Uterus (tissue), 2 donors: ENCODE results near the gene SNX9.

Source experiments
- POLR2A ChIP-seq, 2 donors: fragments of 450-650 bp; IDR thresholded peaks; one replicate each; pipeline ENCODE4 v1.6.1; 2016; ENCODE audit warnings: antibody characterized with exemption in 2 of 2, mild to moderate bottlenecking in 1 of 2, moderate library complexity in 1 of 2
- TF ChIP-seq, protein P1 (sequence below), 4 experiments: fragments of 200-600 bp in 2 of 4; fragments of 450-650 bp in 2 of 4; sonication (generic) in 2 of 4; IDR thresholded peaks; one replicate each; pipeline ENCODE4 v1.5.1; 2016 to 2019; ENCODE audit warnings: antibody characterized with exemption in 4 of 4, mild to moderate bottlenecking in 2 of 4, moderate library complexity in 1 of 4

DNA sequence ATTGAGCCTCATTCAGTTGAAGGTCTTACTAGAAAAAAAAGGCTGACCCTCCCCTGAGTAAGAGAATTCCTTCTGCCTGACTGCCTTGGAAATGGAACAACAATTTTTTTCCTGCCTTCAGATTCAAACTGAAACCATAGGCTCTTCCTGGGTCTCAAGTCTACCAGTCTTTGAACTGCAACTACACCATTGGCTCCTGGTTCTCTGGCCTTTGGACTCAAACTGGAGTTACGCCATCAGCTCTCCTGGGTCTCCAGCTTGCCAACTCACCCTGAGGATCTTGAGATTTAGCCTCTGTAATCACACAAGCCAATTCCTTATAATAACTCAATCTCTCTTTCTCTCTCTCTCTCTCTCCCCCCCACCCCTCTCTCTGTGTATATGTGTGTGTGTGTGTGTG lies 36.0 kb upstream of the SNX9 start:
- no peak for TF ChIP-seq POLR2A (IDR thresholded peaks at IDR 0.05)
- TF ChIP-seq, protein P1, sequence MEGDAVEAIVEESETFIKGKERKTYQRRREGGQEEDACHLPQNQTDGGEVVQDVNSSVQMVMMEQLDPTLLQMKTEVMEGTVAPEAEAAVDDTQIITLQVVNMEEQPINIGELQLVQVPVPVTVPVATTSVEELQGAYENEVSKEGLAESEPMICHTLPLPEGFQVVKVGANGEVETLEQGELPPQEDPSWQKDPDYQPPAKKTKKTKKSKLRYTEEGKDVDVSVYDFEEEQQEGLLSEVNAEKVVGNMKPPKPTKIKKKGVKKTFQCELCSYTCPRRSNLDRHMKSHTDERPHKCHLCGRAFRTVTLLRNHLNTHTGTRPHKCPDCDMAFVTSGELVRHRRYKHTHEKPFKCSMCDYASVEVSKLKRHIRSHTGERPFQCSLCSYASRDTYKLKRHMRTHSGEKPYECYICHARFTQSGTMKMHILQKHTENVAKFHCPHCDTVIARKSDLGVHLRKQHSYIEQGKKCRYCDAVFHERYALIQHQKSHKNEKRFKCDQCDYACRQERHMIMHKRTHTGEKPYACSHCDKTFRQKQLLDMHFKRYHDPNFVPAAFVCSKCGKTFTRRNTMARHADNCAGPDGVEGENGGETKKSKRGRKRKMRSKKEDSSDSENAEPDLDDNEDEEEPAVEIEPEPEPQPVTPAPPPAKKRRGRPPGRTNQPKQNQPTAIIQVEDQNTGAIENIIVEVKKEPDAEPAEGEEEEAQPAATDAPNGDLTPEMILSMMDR (IDR thresholded peaks at IDR 0.05): no peak
